GM23338 (cell line): Measurements from ENCODE around the gene NRG3. TPM values are rescaled to one million over a fixed set of nuclear protein-coding genes. Genes with fewer than 3 reads are reported as not detected.

Experiments
- ATAC-seq: fragments of 200-7000 bp; cut with Tn5 transposase; 3 replicates; pipeline ENCODE4 v1.9.1; 2020
- DNase-seq: peaks from one replicate; pipeline ENCODE4 v3.0.0-alpha.2; 2015; ENCODE audit warnings: low spot score
- H2AFZ ChIP-seq: fragments of 200-600 bp; sonication (generic); 2 replicates; pipeline ENCODE4 v1.8.0; 2016; ENCODE audit warnings: antibody characterized with exemption, mild to moderate bottlenecking, moderate library complexity
- H3F3A ChIP-seq: fragments of 200-600 bp; sonication (generic); replicated peaks from 2 replicates; pipeline ENCODE4 v1.8.0; 2017; ENCODE audit warnings: antibody characterized with exemption, mixed run types, low read depth
- H3K27ac ChIP-seq: fragments of 200-600 bp; sonication (generic); 2 replicates; pipeline ENCODE4 v1.6.1; 2016; ENCODE audit warnings: low read depth
- H3K27me3 ChIP-seq: fragments of 200-600 bp; sonication (generic); 2 replicates; pipeline ENCODE4 v1.8.0; 2016; ENCODE audit warnings: mild to moderate bottlenecking, mixed run types, moderate library complexity; ENCODE audit not compliant: insufficient read depth
- H3K36me3 ChIP-seq: fragments of 200-600 bp; sonication (generic); 2 replicates; pipeline ENCODE4 v1.8.0; 2016; ENCODE audit warnings: mild to moderate bottlenecking; ENCODE audit not compliant: insufficient read depth
- H3K4me1 ChIP-seq: fragments of 200-600 bp; sonication (generic); 2 replicates; pipeline ENCODE4 v1.8.0; 2016; ENCODE audit warnings: mild to moderate bottlenecking, moderate library complexity; ENCODE audit not compliant: insufficient read depth
- H3K4me2 ChIP-seq: fragments of 200-600 bp; sonication (generic); 2 replicates; pipeline ENCODE4 v1.7.1; 2017; ENCODE audit warnings: mixed run types
- H3K4me3 ChIP-seq: fragments of 200-600 bp; sonication (generic); 2 replicates; pipeline ENCODE4 v1.6.1; 2016; ENCODE audit warnings: mixed run types
- H3K79me2 ChIP-seq: fragments of 200-600 bp; sonication (generic); replicated peaks from 2 replicates; pipeline ENCODE4 v1.8.0; 2017; ENCODE audit warnings: mild to moderate bottlenecking; ENCODE audit not compliant: insufficient read depth
- H3K9me2 ChIP-seq: fragments of 200-600 bp; sonication (generic); 2 replicates; pipeline ENCODE4 v1.8.0; 2017; ENCODE audit not compliant: insufficient read depth
- H4K20me1 ChIP-seq: fragments of 200-600 bp; sonication (generic); replicated peaks from 2 replicates; pipeline ENCODE4 v1.8.0; 2017; ENCODE audit warnings: mild to moderate bottlenecking; ENCODE audit not compliant: insufficient read depth
- H3K27ac Mint-ChIP-seq: 2 replicates; pipeline ENCODE4 v1.8.0; 2020; ENCODE audit warnings: inconsistent platforms, mild to moderate bottlenecking, moderate library complexity, mixed read lengths
- H3K27me3 Mint-ChIP-seq: 3 replicates; pipeline ENCODE4 v1.8.0; 2022; ENCODE audit warnings: low read depth, mild to moderate bottlenecking, moderate library complexity, mixed read lengths, inconsistent platforms; ENCODE audit not compliant: insufficient read depth, poor library complexity
- H3K36me3 Mint-ChIP-seq: 3 replicates; pipeline ENCODE4 v1.8.0; 2021; ENCODE audit warnings: low read depth, mild to moderate bottlenecking, inconsistent platforms, moderate library complexity, mixed read lengths
- H3K4me1 Mint-ChIP-seq: 3 replicates; pipeline ENCODE4 v1.8.0; 2020; ENCODE audit warnings: mild to moderate bottlenecking, inconsistent platforms, mixed read lengths
- H3K4me3 Mint-ChIP-seq: 3 replicates; pipeline ENCODE4 v1.8.0; 2021; ENCODE audit warnings: moderate library complexity, mild to moderate bottlenecking, inconsistent platforms, mixed read lengths
- H3K9me3 Mint-ChIP-seq: 3 replicates; pipeline ENCODE4 v1.8.0; 2020; ENCODE audit warnings: moderate library complexity, mild to moderate bottlenecking, inconsistent platforms, mixed read lengths
- CREB1 ChIP-seq: fragments of 250-450 bp; sonication (Bioruptor Pico); IDR thresholded peaks from 2 replicates; pipeline ENCODE4 v1.5.0; 2020; ENCODE audit warnings: low read depth, mild to moderate bottlenecking, moderate library complexity
- CTCF ChIP-seq, 2 experiments: fragments of 200-600 bp in 1 of 2; sonication (generic) in 1 of 2; conservative IDR thresholded peaks; 2 replicates each; pipeline versions ENCODE4 v1.5.1 to v1.6.1; 2016 to 2017; ENCODE audit warnings: antibody characterized with exemption in 2 of 2, low read depth in 2 of 2, mild to moderate bottlenecking in 2 of 2, moderate library complexity in 1 of 2
- EZH2 ChIP-seq: fragments of 200-600 bp; sonication (generic); IDR thresholded peaks from one replicate; pipeline ENCODE4 v1.8.0; 2017; ENCODE audit warnings: antibody characterized with exemption, mild to moderate bottlenecking, low read depth; ENCODE audit not compliant: unreplicated experiment
- EZH2phosphoT487 ChIP-seq: fragments of 200-600 bp; sonication (generic); IDR thresholded peaks from one replicate; pipeline ENCODE4 v1.8.1; 2018; ENCODE audit warnings: antibody characterized with exemption; ENCODE audit not compliant: unreplicated experiment
- JUNB ChIP-seq: IDR thresholded peaks from one replicate; pipeline ENCODE4 v1.6.1; 2016; ENCODE audit warnings: antibody characterized with exemption; ENCODE audit not compliant: unreplicated experiment
- NANOG ChIP-seq: IDR thresholded peaks from 2 replicates; pipeline ENCODE4 v1.6.1; 2016; ENCODE audit warnings: antibody characterized with exemption, borderline replicate concordance
- POLR2AphosphoS5 ChIP-seq: IDR thresholded peaks from 2 replicates; pipeline ENCODE4 v1.6.1; 2016; ENCODE audit warnings: antibody characterized with exemption, low read depth
- REST ChIP-seq: IDR thresholded peaks from one replicate; pipeline ENCODE4 v1.6.1; 2018; ENCODE audit warnings: antibody characterized with exemption; ENCODE audit not compliant: unreplicated experiment
- STAT1 ChIP-seq: IDR thresholded peaks from one replicate; pipeline ENCODE4 v1.6.1; 2016; ENCODE audit warnings: antibody characterized with exemption; ENCODE audit not compliant: unreplicated experiment
- ZNF114 ChIP-seq: fragments of 250-450 bp; sonication (Bioruptor Pico); IDR thresholded peaks from 2 replicates; pipeline ENCODE4 v1.5.0; 2020; ENCODE audit warnings: mild to moderate bottlenecking, moderate library complexity
- ZNF331 ChIP-seq: fragments of 250-450 bp; sonication (Bioruptor Pico); IDR thresholded peaks from 2 replicates; pipeline ENCODE4 v1.5.0; 2020; ENCODE audit warnings: low read depth, mild to moderate bottlenecking, moderate library complexity
- polyA plus RNA-seq: library from polyadenylated mRNA; unstranded; fragments of >200 nt; fragmentation: Nextera tagmentation; extraction: Ambion mirVana; gene quantifications from 2 replicates; pipeline ENCODE4 v1.2.1, GENCODE V29; 2016
- total RNA-seq: library from RNA; depleted of rRNA; stranded (reverse); fragments of >200 nt; shearing (Covaris generic); gene quantifications from 2 replicates; pipeline ENCODE4 v1.2.3, GENCODE V29; 2014
- TF ChIP-seq, protein P1 (sequence below): IDR thresholded peaks from 2 replicates; pipeline ENCODE4 v1.6.1; 2016; ENCODE audit warnings: antibody characterized with exemption
- TF ChIP-seq, protein P2 (sequence below): fragments of 250-450 bp; sonication (Bioruptor Pico); IDR thresholded peaks from 2 replicates; pipeline ENCODE4 v1.5.0; 2020; ENCODE audit warnings: mild to moderate bottlenecking, moderate library complexity

Gene NRG3
- total and polyA plus RNA-seq, 2 experiments from 2014 or later: 1.9 to 3.9 TPM

DNA sequence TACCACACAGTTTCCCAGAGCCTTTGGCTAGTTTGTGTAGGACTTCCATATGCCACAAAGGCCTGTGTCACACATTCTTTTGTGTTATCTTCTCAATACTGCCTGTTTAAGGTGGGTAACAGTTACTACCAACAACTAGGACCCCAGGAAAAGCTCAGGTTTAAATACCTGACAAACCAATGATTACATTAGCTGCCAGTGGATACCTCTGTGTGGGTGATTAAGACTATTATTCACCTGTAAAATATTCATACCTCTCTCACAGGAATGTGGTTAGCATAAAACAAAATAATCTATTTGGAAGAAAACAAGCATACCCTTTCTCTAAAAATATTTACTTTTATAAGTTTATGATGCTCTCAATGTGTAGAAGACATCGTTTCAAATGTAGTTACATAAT lies 1007.7 kb downstream of the NRG3 start:
- Mint-ChIP-seq H3K4me1 (peaks cover 3% of the 10 kb centered on the region; the same call in 1 of the 3 replicates), H3K27me3 (peaks cover 5% of the 10 kb centered on the region), H3K4me3 (no peak overlapping the region), H3K36me3 (no peaks in the 10 kb centered on the region), H3K27ac (no peak overlapping the region), H3K9me3 (no peaks in the 10 kb centered on the region)
- Histone ChIP-seq H3F3A (no peaks in the 10 kb centered on the region), H3K36me3 (no peaks in the 10 kb centered on the region), H3K27ac (no peak overlapping the region), H4K20me1 (no peaks in the 10 kb centered on the region), H3K27me3 (no peaks in the 10 kb centered on the region), H3K79me2 (no peaks in the 10 kb centered on the region), H3K4me3 (no peak overlapping the region), H2AFZ (no peak overlapping the region), H3K9me2 (peaks cover 5% of the 10 kb centered on the region; the same call in 1 of the 2 replicates), H3K4me2 (no peak overlapping the region), H3K4me1 (no peaks in the 10 kb centered on the region)
- DNase-seq: no peak
- TF ChIP-seq EZH2 (no peak), REST (no peak), ZNF114 (CRISPR knock-in tag) (no peak), ZNF331 (CRISPR knock-in tag) (no peak), CREB1 (CRISPR knock-in tag) (no peak), STAT1 (no peak), POLR2AphosphoS5 (no peak), NANOG (no peak), CTCF (conservative IDR thresholded peaks at IDR 0.05; ENCODE audit: low read depth in 2 of 2) (no peak), JUNB (no peak), EZH2phosphoT487 (no peak)
- TF ChIP-seq, protein P1, sequence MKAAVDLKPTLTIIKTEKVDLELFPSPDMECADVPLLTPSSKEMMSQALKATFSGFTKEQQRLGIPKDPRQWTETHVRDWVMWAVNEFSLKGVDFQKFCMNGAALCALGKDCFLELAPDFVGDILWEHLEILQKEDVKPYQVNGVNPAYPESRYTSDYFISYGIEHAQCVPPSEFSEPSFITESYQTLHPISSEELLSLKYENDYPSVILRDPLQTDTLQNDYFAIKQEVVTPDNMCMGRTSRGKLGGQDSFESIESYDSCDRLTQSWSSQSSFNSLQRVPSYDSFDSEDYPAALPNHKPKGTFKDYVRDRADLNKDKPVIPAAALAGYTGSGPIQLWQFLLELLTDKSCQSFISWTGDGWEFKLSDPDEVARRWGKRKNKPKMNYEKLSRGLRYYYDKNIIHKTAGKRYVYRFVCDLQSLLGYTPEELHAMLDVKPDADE: no peak
- TF ChIP-seq, protein P2, sequence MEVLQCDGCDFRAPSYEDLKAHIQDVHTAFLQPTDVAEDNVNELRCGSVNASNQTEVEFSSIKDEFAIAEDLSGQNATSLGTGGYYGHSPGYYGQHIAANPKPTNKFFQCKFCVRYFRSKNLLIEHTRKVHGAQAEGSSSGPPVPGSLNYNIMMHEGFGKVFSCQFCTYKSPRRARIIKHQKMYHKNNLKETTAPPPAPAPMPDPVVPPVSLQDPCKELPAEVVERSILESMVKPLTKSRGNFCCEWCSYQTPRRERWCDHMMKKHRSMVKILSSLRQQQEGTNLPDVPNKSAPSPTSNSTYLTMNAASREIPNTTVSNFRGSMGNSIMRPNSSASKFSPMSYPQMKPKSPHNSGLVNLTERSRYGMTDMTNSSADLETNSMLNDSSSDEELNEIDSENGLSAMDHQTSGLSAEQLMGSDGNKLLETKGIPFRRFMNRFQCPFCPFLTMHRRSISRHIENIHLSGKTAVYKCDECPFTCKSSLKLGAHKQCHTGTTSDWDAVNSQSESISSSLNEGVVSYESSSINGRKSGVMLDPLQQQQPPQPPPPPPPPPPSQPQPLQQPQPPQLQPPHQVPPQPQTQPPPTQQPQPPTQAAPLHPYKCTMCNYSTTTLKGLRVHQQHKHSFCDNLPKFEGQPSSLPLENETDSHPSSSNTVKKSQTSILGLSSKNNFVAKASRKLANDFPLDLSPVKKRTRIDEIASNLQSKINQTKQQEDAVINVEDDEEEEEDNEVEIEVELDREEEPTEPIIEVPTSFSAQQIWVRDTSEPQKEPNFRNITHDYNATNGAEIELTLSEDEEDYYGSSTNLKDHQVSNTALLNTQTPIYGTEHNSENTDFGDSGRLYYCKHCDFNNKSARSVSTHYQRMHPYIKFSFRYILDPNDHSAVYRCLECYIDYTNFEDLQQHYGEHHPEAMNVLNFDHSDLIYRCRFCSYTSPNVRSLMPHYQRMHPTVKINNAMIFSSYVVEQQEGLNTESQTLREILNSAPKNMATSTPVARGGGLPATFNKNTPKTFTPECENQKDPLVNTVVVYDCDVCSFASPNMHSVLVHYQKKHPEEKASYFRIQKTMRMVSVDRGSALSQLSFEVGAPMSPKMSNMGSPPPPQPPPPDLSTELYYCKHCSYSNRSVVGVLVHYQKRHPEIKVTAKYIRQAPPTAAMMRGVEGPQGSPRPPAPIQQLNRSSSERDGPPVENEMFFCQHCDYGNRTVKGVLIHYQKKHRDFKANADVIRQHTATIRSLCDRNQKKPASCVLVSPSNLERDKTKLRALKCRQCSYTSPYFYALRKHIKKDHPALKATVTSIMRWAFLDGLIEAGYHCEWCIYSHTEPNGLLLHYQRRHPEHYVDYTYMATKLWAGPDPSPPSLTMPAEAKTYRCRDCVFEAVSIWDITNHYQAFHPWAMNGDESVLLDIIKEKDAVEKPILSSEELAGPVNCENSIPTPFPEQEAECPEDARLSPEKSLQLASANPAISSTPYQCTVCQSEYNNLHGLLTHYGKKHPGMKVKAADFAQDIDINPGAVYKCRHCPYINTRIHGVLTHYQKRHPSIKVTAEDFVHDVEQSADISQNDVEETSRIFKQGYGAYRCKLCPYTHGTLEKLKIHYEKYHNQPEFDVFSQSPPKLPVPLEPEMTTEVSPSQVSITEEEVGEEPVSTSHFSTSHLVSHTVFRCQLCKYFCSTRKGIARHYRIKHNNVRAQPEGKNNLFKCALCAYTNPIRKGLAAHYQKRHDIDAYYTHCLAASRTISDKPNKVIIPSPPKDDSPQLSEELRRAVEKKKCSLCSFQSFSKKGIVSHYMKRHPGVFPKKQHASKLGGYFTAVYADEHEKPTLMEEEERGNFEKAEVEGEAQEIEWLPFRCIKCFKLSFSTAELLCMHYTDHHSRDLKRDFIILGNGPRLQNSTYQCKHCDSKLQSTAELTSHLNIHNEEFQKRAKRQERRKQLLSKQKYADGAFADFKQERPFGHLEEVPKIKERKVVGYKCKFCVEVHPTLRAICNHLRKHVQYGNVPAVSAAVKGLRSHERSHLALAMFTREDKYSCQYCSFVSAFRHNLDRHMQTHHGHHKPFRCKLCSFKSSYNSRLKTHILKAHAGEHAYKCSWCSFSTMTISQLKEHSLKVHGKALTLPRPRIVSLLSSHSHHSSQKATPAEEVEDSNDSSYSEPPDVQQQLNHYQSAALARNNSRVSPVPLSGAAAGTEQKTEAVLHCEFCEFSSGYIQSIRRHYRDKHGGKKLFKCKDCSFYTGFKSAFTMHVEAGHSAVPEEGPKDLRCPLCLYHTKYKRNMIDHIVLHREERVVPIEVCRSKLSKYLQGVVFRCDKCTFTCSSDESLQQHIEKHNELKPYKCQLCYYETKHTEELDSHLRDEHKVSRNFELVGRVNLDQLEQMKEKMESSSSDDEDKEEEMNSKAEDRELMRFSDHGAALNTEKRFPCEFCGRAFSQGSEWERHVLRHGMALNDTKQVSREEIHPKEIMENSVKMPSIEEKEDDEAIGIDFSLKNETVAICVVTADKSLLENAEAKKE (CRISPR knock-in tag): no peak
- ATAC-seq: no peak
